GM23338 (cell line): ENCODE measurements around the gene BICRA. TPM values are rescaled to one million over a fixed set of nuclear protein-coding genes. Genes with fewer than 3 reads are reported as not detected.

Experiments used
- ATAC-seq: fragments of 200-7000 bp; cut with Tn5 transposase; 3 replicates; pipeline ENCODE4 v1.9.1; 2020
- DNase-seq: peaks from one replicate; pipeline ENCODE4 v3.0.0-alpha.2; 2015; ENCODE audit warnings: low spot score
- H2AFZ ChIP-seq: fragments of 200-600 bp; sonication (generic); 2 replicates; pipeline ENCODE4 v1.8.0; 2016; ENCODE audit warnings: antibody characterized with exemption, mild to moderate bottlenecking, moderate library complexity
- H3F3A ChIP-seq: fragments of 200-600 bp; sonication (generic); replicated peaks from 2 replicates; pipeline ENCODE4 v1.8.0; 2017; ENCODE audit warnings: antibody characterized with exemption, mixed run types, low read depth
- H3K27ac ChIP-seq: fragments of 200-600 bp; sonication (generic); 2 replicates; pipeline ENCODE4 v1.6.1; 2016; ENCODE audit warnings: low read depth
- H3K27me3 ChIP-seq: fragments of 200-600 bp; sonication (generic); 2 replicates; pipeline ENCODE4 v1.8.0; 2016; ENCODE audit warnings: mild to moderate bottlenecking, mixed run types, moderate library complexity; ENCODE audit not compliant: insufficient read depth
- H3K36me3 ChIP-seq: fragments of 200-600 bp; sonication (generic); 2 replicates; pipeline ENCODE4 v1.8.0; 2016; ENCODE audit warnings: mild to moderate bottlenecking; ENCODE audit not compliant: insufficient read depth
- H3K4me1 ChIP-seq: fragments of 200-600 bp; sonication (generic); 2 replicates; pipeline ENCODE4 v1.8.0; 2016; ENCODE audit warnings: mild to moderate bottlenecking, moderate library complexity; ENCODE audit not compliant: insufficient read depth
- H3K4me2 ChIP-seq: fragments of 200-600 bp; sonication (generic); 2 replicates; pipeline ENCODE4 v1.7.1; 2017; ENCODE audit warnings: mixed run types
- H3K4me3 ChIP-seq: fragments of 200-600 bp; sonication (generic); 2 replicates; pipeline ENCODE4 v1.6.1; 2016; ENCODE audit warnings: mixed run types
- H3K79me2 ChIP-seq: fragments of 200-600 bp; sonication (generic); replicated peaks from 2 replicates; pipeline ENCODE4 v1.8.0; 2017; ENCODE audit warnings: mild to moderate bottlenecking; ENCODE audit not compliant: insufficient read depth
- H3K9me2 ChIP-seq: fragments of 200-600 bp; sonication (generic); 2 replicates; pipeline ENCODE4 v1.8.0; 2017; ENCODE audit not compliant: insufficient read depth
- H4K20me1 ChIP-seq: fragments of 200-600 bp; sonication (generic); replicated peaks from 2 replicates; pipeline ENCODE4 v1.8.0; 2017; ENCODE audit warnings: mild to moderate bottlenecking; ENCODE audit not compliant: insufficient read depth
- H3K27ac Mint-ChIP-seq: 2 replicates; pipeline ENCODE4 v1.8.0; 2020; ENCODE audit warnings: inconsistent platforms, mild to moderate bottlenecking, moderate library complexity, mixed read lengths
- H3K27me3 Mint-ChIP-seq: 3 replicates; pipeline ENCODE4 v1.8.0; 2022; ENCODE audit warnings: low read depth, mild to moderate bottlenecking, moderate library complexity, mixed read lengths, inconsistent platforms; ENCODE audit not compliant: insufficient read depth, poor library complexity
- H3K36me3 Mint-ChIP-seq: 3 replicates; pipeline ENCODE4 v1.8.0; 2021; ENCODE audit warnings: low read depth, mild to moderate bottlenecking, inconsistent platforms, moderate library complexity, mixed read lengths
- H3K4me1 Mint-ChIP-seq: 3 replicates; pipeline ENCODE4 v1.8.0; 2020; ENCODE audit warnings: mild to moderate bottlenecking, inconsistent platforms, mixed read lengths
- H3K4me3 Mint-ChIP-seq: 3 replicates; pipeline ENCODE4 v1.8.0; 2021; ENCODE audit warnings: moderate library complexity, mild to moderate bottlenecking, inconsistent platforms, mixed read lengths
- H3K9me3 Mint-ChIP-seq: 3 replicates; pipeline ENCODE4 v1.8.0; 2020; ENCODE audit warnings: moderate library complexity, mild to moderate bottlenecking, inconsistent platforms, mixed read lengths
- CREB1 ChIP-seq: fragments of 250-450 bp; sonication (Bioruptor Pico); IDR thresholded peaks from 2 replicates; pipeline ENCODE4 v1.5.0; 2020; ENCODE audit warnings: low read depth, mild to moderate bottlenecking, moderate library complexity
- EZH2 ChIP-seq: fragments of 200-600 bp; sonication (generic); IDR thresholded peaks from one replicate; pipeline ENCODE4 v1.8.0; 2017; ENCODE audit warnings: antibody characterized with exemption, mild to moderate bottlenecking, low read depth; ENCODE audit not compliant: unreplicated experiment
- EZH2phosphoT487 ChIP-seq: fragments of 200-600 bp; sonication (generic); IDR thresholded peaks from one replicate; pipeline ENCODE4 v1.8.1; 2018; ENCODE audit warnings: antibody characterized with exemption; ENCODE audit not compliant: unreplicated experiment
- JUNB ChIP-seq: IDR thresholded peaks from one replicate; pipeline ENCODE4 v1.6.1; 2016; ENCODE audit warnings: antibody characterized with exemption; ENCODE audit not compliant: unreplicated experiment
- NANOG ChIP-seq: IDR thresholded peaks from 2 replicates; pipeline ENCODE4 v1.6.1; 2016; ENCODE audit warnings: antibody characterized with exemption, borderline replicate concordance
- POLR2AphosphoS5 ChIP-seq: IDR thresholded peaks from 2 replicates; pipeline ENCODE4 v1.6.1; 2016; ENCODE audit warnings: antibody characterized with exemption, low read depth
- STAT1 ChIP-seq: IDR thresholded peaks from one replicate; pipeline ENCODE4 v1.6.1; 2016; ENCODE audit warnings: antibody characterized with exemption; ENCODE audit not compliant: unreplicated experiment
- ZNF114 ChIP-seq: fragments of 250-450 bp; sonication (Bioruptor Pico); IDR thresholded peaks from 2 replicates; pipeline ENCODE4 v1.5.0; 2020; ENCODE audit warnings: mild to moderate bottlenecking, moderate library complexity
- ZNF331 ChIP-seq: fragments of 250-450 bp; sonication (Bioruptor Pico); IDR thresholded peaks from 2 replicates; pipeline ENCODE4 v1.5.0; 2020; ENCODE audit warnings: low read depth, mild to moderate bottlenecking, moderate library complexity
- polyA plus RNA-seq: library from polyadenylated mRNA; unstranded; fragments of >200 nt; fragmentation: Nextera tagmentation; extraction: Ambion mirVana; gene quantifications from 2 replicates; pipeline ENCODE4 v1.2.1, GENCODE V29; 2016
- total RNA-seq: library from RNA; depleted of rRNA; stranded (reverse); fragments of >200 nt; shearing (Covaris generic); gene quantifications from 2 replicates; pipeline ENCODE4 v1.2.3, GENCODE V29; 2014
- TF ChIP-seq, protein P1 (sequence below): fragments of 250-450 bp; sonication (Bioruptor Pico); IDR thresholded peaks from 2 replicates; pipeline ENCODE4 v1.5.0; 2020; ENCODE audit warnings: mild to moderate bottlenecking, moderate library complexity
- TF ChIP-seq, protein P2 (sequence below): IDR thresholded peaks from one replicate; pipeline ENCODE4 v1.6.1; 2018; ENCODE audit warnings: antibody characterized with exemption; ENCODE audit not compliant: unreplicated experiment
- TF ChIP-seq, protein P3 (sequence below), 2 experiments: fragments of 200-600 bp in 1 of 2; sonication (generic) in 1 of 2; conservative IDR thresholded peaks; 2 replicates each; pipeline versions ENCODE4 v1.5.1 to v1.6.1; 2016 to 2017; ENCODE audit warnings: antibody characterized with exemption in 2 of 2, low read depth in 2 of 2, mild to moderate bottlenecking in 2 of 2, moderate library complexity in 1 of 2
- TF ChIP-seq, protein P4 (sequence below): IDR thresholded peaks from 2 replicates; pipeline ENCODE4 v1.6.1; 2016; ENCODE audit warnings: antibody characterized with exemption

BICRA gene
- total and polyA plus RNA-seq, 2 experiments from 2014 or later: 7.0 to 37.7 TPM

DNA sequence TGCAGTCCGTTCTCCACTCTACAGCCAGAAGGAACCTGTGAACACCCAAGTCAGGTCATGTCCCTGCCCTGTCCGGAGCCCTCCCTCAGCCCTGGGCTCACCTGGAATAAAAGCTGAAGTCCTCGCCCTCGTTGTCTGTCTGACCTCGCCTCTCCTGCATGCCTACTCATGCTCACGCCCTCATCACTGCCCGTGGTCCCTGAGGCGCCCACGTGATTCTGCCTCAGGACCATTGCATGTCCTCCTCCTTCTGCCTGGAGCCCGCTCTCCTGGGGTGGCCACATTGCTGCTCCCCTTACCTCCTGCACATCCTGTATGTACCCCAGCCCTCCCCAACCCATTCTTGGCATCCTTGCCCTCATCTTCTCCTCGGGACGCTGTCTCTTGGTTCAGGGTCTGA, 42.2 kb downstream of the BICRA start:
- Mint-ChIP-seq H3K4me1 (peaks cover 10% of the 10 kb centered on the region), H3K36me3 (peaks cover 39% of the 10 kb centered on the region), H3K9me3 (peaks cover 8% of the 10 kb centered on the region; the same call in 1 of the 3 replicates), H3K27ac (0 out of 2 replicates have a peak overlapping the region, but pooled peaks have one; percentile 7), H3K4me3 (no peak overlapping the region), H3K27me3 (peaks cover 4% of the 10 kb centered on the region)
- Histone ChIP-seq H3K79me2 (peaks cover 92% of the 10 kb centered on the region), H4K20me1 (peaks cover 28% of the 10 kb centered on the region), H3K4me2 (no peak overlapping the region), H2AFZ (no peak overlapping the region), H3K9me2 (peaks cover 3% of the 10 kb centered on the region; the same call in 1 of the 2 replicates), H3K36me3 (peaks cover 7% of the 10 kb centered on the region; the same call in 1 of the 2 replicates), H3K27ac (no peak overlapping the region), H3K27me3 (no peaks in the 10 kb centered on the region), H3K4me1 (peaks cover 11% of the 10 kb centered on the region; the same call in 1 of the 2 replicates), H3F3A (peaks cover 6% of the 10 kb centered on the region; the same call in 1 of the 2 replicates), H3K4me3 (no peak overlapping the region)
- ATAC-seq: no peak
- TF ChIP-seq JUNB (no peak), NANOG (no peak), EZH2phosphoT487 (no peak), EZH2 (no peak), STAT1 (no peak), ZNF331 (CRISPR knock-in tag) (no peak), ZNF114 (no peak), POLR2AphosphoS5 (no peak), CREB1 (no peak)
- TF ChIP-seq, protein P1, sequence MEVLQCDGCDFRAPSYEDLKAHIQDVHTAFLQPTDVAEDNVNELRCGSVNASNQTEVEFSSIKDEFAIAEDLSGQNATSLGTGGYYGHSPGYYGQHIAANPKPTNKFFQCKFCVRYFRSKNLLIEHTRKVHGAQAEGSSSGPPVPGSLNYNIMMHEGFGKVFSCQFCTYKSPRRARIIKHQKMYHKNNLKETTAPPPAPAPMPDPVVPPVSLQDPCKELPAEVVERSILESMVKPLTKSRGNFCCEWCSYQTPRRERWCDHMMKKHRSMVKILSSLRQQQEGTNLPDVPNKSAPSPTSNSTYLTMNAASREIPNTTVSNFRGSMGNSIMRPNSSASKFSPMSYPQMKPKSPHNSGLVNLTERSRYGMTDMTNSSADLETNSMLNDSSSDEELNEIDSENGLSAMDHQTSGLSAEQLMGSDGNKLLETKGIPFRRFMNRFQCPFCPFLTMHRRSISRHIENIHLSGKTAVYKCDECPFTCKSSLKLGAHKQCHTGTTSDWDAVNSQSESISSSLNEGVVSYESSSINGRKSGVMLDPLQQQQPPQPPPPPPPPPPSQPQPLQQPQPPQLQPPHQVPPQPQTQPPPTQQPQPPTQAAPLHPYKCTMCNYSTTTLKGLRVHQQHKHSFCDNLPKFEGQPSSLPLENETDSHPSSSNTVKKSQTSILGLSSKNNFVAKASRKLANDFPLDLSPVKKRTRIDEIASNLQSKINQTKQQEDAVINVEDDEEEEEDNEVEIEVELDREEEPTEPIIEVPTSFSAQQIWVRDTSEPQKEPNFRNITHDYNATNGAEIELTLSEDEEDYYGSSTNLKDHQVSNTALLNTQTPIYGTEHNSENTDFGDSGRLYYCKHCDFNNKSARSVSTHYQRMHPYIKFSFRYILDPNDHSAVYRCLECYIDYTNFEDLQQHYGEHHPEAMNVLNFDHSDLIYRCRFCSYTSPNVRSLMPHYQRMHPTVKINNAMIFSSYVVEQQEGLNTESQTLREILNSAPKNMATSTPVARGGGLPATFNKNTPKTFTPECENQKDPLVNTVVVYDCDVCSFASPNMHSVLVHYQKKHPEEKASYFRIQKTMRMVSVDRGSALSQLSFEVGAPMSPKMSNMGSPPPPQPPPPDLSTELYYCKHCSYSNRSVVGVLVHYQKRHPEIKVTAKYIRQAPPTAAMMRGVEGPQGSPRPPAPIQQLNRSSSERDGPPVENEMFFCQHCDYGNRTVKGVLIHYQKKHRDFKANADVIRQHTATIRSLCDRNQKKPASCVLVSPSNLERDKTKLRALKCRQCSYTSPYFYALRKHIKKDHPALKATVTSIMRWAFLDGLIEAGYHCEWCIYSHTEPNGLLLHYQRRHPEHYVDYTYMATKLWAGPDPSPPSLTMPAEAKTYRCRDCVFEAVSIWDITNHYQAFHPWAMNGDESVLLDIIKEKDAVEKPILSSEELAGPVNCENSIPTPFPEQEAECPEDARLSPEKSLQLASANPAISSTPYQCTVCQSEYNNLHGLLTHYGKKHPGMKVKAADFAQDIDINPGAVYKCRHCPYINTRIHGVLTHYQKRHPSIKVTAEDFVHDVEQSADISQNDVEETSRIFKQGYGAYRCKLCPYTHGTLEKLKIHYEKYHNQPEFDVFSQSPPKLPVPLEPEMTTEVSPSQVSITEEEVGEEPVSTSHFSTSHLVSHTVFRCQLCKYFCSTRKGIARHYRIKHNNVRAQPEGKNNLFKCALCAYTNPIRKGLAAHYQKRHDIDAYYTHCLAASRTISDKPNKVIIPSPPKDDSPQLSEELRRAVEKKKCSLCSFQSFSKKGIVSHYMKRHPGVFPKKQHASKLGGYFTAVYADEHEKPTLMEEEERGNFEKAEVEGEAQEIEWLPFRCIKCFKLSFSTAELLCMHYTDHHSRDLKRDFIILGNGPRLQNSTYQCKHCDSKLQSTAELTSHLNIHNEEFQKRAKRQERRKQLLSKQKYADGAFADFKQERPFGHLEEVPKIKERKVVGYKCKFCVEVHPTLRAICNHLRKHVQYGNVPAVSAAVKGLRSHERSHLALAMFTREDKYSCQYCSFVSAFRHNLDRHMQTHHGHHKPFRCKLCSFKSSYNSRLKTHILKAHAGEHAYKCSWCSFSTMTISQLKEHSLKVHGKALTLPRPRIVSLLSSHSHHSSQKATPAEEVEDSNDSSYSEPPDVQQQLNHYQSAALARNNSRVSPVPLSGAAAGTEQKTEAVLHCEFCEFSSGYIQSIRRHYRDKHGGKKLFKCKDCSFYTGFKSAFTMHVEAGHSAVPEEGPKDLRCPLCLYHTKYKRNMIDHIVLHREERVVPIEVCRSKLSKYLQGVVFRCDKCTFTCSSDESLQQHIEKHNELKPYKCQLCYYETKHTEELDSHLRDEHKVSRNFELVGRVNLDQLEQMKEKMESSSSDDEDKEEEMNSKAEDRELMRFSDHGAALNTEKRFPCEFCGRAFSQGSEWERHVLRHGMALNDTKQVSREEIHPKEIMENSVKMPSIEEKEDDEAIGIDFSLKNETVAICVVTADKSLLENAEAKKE (CRISPR knock-in tag): no peak
- TF ChIP-seq, protein P2, sequence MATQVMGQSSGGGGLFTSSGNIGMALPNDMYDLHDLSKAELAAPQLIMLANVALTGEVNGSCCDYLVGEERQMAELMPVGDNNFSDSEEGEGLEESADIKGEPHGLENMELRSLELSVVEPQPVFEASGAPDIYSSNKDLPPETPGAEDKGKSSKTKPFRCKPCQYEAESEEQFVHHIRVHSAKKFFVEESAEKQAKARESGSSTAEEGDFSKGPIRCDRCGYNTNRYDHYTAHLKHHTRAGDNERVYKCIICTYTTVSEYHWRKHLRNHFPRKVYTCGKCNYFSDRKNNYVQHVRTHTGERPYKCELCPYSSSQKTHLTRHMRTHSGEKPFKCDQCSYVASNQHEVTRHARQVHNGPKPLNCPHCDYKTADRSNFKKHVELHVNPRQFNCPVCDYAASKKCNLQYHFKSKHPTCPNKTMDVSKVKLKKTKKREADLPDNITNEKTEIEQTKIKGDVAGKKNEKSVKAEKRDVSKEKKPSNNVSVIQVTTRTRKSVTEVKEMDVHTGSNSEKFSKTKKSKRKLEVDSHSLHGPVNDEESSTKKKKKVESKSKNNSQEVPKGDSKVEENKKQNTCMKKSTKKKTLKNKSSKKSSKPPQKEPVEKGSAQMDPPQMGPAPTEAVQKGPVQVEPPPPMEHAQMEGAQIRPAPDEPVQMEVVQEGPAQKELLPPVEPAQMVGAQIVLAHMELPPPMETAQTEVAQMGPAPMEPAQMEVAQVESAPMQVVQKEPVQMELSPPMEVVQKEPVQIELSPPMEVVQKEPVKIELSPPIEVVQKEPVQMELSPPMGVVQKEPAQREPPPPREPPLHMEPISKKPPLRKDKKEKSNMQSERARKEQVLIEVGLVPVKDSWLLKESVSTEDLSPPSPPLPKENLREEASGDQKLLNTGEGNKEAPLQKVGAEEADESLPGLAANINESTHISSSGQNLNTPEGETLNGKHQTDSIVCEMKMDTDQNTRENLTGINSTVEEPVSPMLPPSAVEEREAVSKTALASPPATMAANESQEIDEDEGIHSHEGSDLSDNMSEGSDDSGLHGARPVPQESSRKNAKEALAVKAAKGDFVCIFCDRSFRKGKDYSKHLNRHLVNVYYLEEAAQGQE: no peak
- TF ChIP-seq, protein P3, sequence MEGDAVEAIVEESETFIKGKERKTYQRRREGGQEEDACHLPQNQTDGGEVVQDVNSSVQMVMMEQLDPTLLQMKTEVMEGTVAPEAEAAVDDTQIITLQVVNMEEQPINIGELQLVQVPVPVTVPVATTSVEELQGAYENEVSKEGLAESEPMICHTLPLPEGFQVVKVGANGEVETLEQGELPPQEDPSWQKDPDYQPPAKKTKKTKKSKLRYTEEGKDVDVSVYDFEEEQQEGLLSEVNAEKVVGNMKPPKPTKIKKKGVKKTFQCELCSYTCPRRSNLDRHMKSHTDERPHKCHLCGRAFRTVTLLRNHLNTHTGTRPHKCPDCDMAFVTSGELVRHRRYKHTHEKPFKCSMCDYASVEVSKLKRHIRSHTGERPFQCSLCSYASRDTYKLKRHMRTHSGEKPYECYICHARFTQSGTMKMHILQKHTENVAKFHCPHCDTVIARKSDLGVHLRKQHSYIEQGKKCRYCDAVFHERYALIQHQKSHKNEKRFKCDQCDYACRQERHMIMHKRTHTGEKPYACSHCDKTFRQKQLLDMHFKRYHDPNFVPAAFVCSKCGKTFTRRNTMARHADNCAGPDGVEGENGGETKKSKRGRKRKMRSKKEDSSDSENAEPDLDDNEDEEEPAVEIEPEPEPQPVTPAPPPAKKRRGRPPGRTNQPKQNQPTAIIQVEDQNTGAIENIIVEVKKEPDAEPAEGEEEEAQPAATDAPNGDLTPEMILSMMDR (conservative IDR thresholded peaks at IDR 0.05; ENCODE audit: low read depth in 2 of 2): no peak
- TF ChIP-seq, protein P4, sequence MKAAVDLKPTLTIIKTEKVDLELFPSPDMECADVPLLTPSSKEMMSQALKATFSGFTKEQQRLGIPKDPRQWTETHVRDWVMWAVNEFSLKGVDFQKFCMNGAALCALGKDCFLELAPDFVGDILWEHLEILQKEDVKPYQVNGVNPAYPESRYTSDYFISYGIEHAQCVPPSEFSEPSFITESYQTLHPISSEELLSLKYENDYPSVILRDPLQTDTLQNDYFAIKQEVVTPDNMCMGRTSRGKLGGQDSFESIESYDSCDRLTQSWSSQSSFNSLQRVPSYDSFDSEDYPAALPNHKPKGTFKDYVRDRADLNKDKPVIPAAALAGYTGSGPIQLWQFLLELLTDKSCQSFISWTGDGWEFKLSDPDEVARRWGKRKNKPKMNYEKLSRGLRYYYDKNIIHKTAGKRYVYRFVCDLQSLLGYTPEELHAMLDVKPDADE: no peak
- DNase-seq: no peak
